GM19035 (cell line): ENCODE measurements around the gene BHLHE41.

Experiments
- ATAC-seq: cut with Tn5 transposase; IDR thresholded peaks from one replicate; pipeline ENCODE4 v1.9.1; 2021; ENCODE audit not compliant: unreplicated experiment

BHLHE41 gene

GRCh38 chr12:26086936-26087335 lies 37.9 kb downstream of the BHLHE41 start:
- no peak for ATAC-seq

GRCh38 chr12:26080911-26081310 lies 43.9 kb downstream of the BHLHE41 start:
- ATAC-seq, result no peak

GRCh38 chr12:26077915-26078702 lies 46.7 kb downstream of the BHLHE41 start:
- ATAC-seq, result no peak
